ENCODE data around the gene RAPGEF4.

RAPGEF4 gene

GRCh38 chr2:172930871-172931255 lies 195.2 kb downstream of the RAPGEF4 start:
- Histone ChIP-seq H3K4me2 (ENCODE audit: low read depth, low read length, poor library complexity, severe bottlenecking) (peak overlapping the region; percentile 61), H4K20me1 (ENCODE audit: insufficient read depth, low read length, poor library complexity, severe bottlenecking) (no peaks in the 10 kb centered on the region), H3K9me3 (ENCODE audit: insufficient read depth, low read depth, low read length) (no peaks in the 10 kb centered on the region), H3K4me3 (ENCODE audit: low read length, poor library complexity, severe bottlenecking) (no peak overlapping the region), H3K4me1 (ENCODE audit: insufficient read depth, low read length, poor library complexity, severe bottlenecking) (peaks cover 11% of the 10 kb centered on the region), H3F3A (ENCODE audit: low read depth) (no peaks in the 10 kb centered on the region), H3K79me2 (ENCODE audit: insufficient read depth, low read length) (no peaks in the 10 kb centered on the region), H3K9ac (ENCODE audit: low read depth, low read length, poor library complexity, severe bottlenecking) (no peak overlapping the region), H3K9me2 (replicated peaks; ENCODE audit: low read depth, low read length) (no peaks in the 10 kb centered on the region), H3K36me3 (ENCODE audit: insufficient read depth, low read length) (no peaks in the 10 kb centered on the region), H2AFZ (ENCODE audit: low read length) (no peak overlapping the region), H3K27me3 (ENCODE audit: insufficient read depth, low read length, poor library complexity, severe bottlenecking) (no peaks in the 10 kb centered on the region)
- TF ChIP-seq, protein P1, sequence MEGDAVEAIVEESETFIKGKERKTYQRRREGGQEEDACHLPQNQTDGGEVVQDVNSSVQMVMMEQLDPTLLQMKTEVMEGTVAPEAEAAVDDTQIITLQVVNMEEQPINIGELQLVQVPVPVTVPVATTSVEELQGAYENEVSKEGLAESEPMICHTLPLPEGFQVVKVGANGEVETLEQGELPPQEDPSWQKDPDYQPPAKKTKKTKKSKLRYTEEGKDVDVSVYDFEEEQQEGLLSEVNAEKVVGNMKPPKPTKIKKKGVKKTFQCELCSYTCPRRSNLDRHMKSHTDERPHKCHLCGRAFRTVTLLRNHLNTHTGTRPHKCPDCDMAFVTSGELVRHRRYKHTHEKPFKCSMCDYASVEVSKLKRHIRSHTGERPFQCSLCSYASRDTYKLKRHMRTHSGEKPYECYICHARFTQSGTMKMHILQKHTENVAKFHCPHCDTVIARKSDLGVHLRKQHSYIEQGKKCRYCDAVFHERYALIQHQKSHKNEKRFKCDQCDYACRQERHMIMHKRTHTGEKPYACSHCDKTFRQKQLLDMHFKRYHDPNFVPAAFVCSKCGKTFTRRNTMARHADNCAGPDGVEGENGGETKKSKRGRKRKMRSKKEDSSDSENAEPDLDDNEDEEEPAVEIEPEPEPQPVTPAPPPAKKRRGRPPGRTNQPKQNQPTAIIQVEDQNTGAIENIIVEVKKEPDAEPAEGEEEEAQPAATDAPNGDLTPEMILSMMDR (conservative IDR thresholded peaks at IDR 0.05; ENCODE audit: low read length) = no peak
- no peak for TF ChIP-seq EZH2phosphoT487 (IDR thresholded peaks at IDR 0.05; ENCODE audit: borderline replicate concordance)

DNA sequence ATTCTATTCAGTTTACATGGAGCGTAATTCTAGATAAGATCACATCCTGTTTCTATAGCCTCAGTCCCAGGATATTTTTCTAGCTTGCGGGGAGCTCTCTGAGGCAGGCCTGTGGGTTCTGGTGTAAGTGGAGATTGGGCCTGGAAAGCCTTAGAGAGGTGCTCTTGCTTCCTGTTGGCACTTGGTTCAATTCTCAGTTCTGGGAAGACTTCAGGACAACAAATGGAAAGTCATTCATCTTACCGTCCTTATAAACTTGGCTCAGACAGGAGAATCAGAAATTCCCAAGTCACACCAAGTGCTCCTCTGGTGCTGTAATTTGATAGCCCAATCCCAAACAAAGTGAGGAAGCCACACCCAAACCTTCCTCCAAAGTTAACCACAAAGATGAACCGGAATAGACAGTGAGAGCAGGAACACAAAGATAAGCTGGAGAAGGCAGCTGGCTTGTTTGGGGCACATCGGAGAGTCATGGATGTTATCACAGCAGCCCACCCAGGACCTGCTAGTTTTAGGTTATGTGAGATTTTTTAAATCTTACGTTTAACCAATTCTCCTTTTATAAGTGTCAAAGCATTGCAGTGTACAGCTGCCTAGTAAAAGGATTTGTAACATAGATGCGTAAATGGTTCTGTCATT lies 195.7 kb downstream of the RAPGEF4 start:
- no peaks in the 10 kb centered on the region for H4K20me1 ChIP-seq (ENCODE audit: insufficient read depth, low read length, poor library complexity, severe bottlenecking)
- H3K4me2 ChIP-seq (ENCODE audit: low read depth, low read length, poor library complexity, severe bottlenecking) = peak overlapping the region; percentile 61
- no peaks in the 10 kb centered on the region for H3F3A ChIP-seq (ENCODE audit: low read depth)
- no peaks in the 10 kb centered on the region for H3K27me3 ChIP-seq (ENCODE audit: insufficient read depth, low read length, poor library complexity, severe bottlenecking)
- no peaks in the 10 kb centered on the region for H3K79me2 ChIP-seq (ENCODE audit: insufficient read depth, low read length)
- no peaks in the 10 kb centered on the region for H3K9me2 ChIP-seq (replicated peaks; ENCODE audit: low read depth, low read length)
- peak overlapping the region; percentile 65 for H2AFZ ChIP-seq (ENCODE audit: low read length)
- H3K36me3 ChIP-seq (ENCODE audit: insufficient read depth, low read length) = no peaks in the 10 kb centered on the region
- TF ChIP-seq, protein P1 (conservative IDR thresholded peaks at IDR 0.05; ENCODE audit: low read length) = no peak
- TF ChIP-seq EZH2phosphoT487 (IDR thresholded peaks at IDR 0.05; ENCODE audit: borderline replicate concordance) = no peak
- H3K9me3 ChIP-seq (ENCODE audit: insufficient read depth, low read depth, low read length) = no peaks in the 10 kb centered on the region
- peaks cover 11% of the 10 kb centered on the region for H3K4me1 ChIP-seq (ENCODE audit: insufficient read depth, low read length, poor library complexity, severe bottlenecking)
- no peak overlapping the region for H3K9ac ChIP-seq (ENCODE audit: low read depth, low read length, poor library complexity, severe bottlenecking)
- peak overlapping the region; percentile 53 for H3K4me3 ChIP-seq (ENCODE audit: low read length, poor library complexity, severe bottlenecking)

DNA sequence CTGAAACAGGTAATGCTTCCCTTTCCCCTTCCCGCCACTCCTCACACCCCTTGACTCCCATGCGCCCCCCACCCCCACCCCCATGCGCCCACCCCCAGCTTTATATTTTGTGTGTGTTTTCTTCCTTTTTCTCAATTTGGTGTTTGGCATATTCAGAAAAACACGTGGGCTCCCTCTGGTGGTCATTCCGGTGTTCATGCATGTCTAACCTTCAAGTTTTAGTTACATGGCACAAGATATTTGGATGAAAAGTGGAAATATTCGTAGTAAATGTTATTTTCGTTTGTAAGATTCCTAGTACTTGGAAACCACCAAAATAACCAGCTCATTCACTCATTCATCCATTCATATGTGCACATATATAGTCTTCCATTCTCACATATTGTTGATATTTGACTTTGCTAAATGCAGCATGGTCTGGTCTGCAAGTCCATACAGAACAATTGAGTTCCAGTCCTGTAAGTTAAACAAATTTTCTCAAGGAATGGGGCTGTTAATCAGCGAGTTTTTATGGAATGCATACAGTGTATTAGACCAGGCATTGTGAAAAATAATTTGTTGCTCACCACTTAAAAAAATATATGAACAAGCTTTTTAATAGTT lies 196.4 kb downstream of the RAPGEF4 start:
- Histone ChIP-seq H3K4me3 (ENCODE audit: low read length, poor library complexity, severe bottlenecking) (no peak overlapping the region), H3F3A (ENCODE audit: low read depth) (no peaks in the 10 kb centered on the region), H3K36me3 (ENCODE audit: insufficient read depth, low read length) (no peaks in the 10 kb centered on the region), H3K27me3 (ENCODE audit: insufficient read depth, low read length, poor library complexity, severe bottlenecking) (no peaks in the 10 kb centered on the region), H3K9ac (ENCODE audit: low read depth, low read length, poor library complexity, severe bottlenecking) (no peak overlapping the region), H3K9me2 (replicated peaks; ENCODE audit: low read depth, low read length) (no peaks in the 10 kb centered on the region), H3K79me2 (ENCODE audit: insufficient read depth, low read length) (no peaks in the 10 kb centered on the region), H4K20me1 (ENCODE audit: insufficient read depth, low read length, poor library complexity, severe bottlenecking) (no peaks in the 10 kb centered on the region), H3K9me3 (ENCODE audit: insufficient read depth, low read depth, low read length) (no peaks in the 10 kb centered on the region), H3K4me1 (ENCODE audit: insufficient read depth, low read length, poor library complexity, severe bottlenecking) (peaks cover 11% of the 10 kb centered on the region), H3K4me2 (ENCODE audit: low read depth, low read length, poor library complexity, severe bottlenecking) (peak overlapping the region; percentile 61), H2AFZ (ENCODE audit: low read length) (no peak overlapping the region)
- TF ChIP-seq EZH2phosphoT487 (IDR thresholded peaks at IDR 0.05; ENCODE audit: borderline replicate concordance) = no peak
- TF ChIP-seq, protein P1 (conservative IDR thresholded peaks at IDR 0.05; ENCODE audit: low read length) = peak; percentile 77
